GM18907 (cell line): ENCODE results near the gene ENPP1.

Experiments
- ATAC-seq: cut with Tn5 transposase; IDR thresholded peaks from one replicate; pipeline ENCODE4 v1.9.1; 2021; ENCODE audit warnings: mild to moderate bottlenecking, moderate library complexity; ENCODE audit not compliant: unreplicated experiment

Gene ENPP1

GRCh38 chr6:131784561-131784960 lies 23.3 kb upstream of the ENPP1 start:
- ATAC-seq = no peak

GRCh38 chr6:131787079-131787478 lies 20.7 kb upstream of the ENPP1 start:
- ATAC-seq = no peak

- no peak for ATAC-seq
Observed at GRCh38 chr6:131787766-131788712, 19.8 kb upstream of the ENPP1 start.

GRCh38 chr6:131789219-131789618 lies 18.6 kb upstream of the ENPP1 start:
- ATAC-seq = no peak

DNA sequence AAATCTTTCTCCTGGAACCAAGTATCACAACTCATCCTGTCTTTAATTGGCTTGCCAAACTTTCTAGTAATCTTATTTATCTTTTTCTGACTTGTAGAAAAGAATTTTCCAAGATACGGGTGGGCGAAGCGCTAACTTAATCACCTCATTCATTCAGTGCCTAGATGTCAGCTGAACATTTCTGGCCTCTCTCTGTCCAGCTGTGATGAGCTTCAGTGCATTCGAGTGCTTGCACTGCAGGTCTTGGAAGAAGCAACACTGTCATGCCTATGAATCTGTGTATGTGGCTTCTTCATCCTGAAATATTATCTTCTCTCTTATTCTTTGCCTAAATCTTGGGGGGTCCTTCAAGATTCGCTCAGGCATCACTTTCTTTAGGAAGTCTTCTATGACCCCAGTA lies 16.3 kb upstream of the ENPP1 start:
- ATAC-seq = no peak

- ATAC-seq = no peak
Observed at GRCh38 chr6:131792091-131792496, 15.7 kb upstream of the ENPP1 start.

- ATAC-seq = no peak
Observed at GRCh38 chr6:131795366-131795765, 12.5 kb upstream of the ENPP1 start.

- no peak for ATAC-seq
Observed at GRCh38 chr6:131802347-131802746, 5.5 kb upstream of the ENPP1 start.

GRCh38 chr6:131803007-131803769 lies 4.6 kb upstream of the ENPP1 start:
- ATAC-seq = no peak

- ATAC-seq = no peak
Observed at GRCh38 chr6:131804131-131804530, 3.7 kb upstream of the ENPP1 start.

DNA sequence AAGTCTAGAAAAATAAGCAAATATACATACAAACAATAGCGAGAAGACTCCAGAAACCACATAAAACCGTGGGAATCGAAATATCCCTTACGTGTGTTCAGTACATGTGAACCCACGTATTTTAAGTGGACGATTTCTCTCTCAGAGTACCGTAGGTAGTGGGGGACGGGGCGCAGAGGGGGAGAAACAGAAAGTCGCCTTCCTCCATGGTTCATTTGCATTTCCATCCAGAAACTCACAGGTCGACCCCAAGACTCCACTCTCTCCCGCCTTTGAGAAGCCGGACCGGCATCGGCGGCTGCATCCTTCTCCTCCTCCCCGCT lies 538 bp upstream of the ENPP1 start:
- ATAC-seq = no peak

DNA sequence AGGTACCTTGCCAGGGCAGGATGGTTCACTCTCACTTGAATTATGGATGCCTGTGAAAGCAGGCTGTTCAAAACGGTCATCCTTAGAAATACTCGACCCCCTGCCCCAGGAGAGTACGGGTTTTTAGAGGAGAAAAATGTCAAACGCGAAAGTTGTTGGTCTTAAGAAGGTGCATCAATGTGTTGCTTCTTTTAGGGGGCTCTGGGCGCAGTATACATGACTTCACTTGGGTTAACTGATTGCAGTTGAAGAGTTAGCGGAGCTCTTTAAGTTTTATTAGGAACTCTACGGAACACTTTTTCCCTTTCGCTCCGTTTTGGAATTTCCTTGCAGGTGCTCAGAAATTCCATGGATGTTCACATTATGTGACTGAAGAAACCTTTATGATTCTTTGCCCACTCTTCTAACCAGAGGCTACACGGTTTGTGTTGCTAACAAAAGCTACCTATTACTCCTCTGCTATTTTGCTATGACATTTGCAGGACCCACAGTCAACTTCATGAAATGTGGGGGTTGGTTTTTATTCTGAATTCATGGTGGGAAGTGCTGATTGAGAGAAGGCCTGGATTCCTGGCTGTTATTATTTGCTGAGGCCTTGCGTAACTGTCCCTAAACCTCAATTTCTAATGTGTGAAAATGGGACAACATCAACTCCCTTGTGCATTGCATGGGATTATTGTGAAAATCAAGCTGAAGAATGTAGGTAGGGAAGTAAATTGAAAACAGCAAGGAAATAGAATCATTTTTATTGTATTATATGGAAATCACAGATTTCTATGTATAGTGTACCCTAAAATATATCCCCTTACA lies 845 bp downstream of the ENPP1 start:
- no peak for ATAC-seq

GRCh38 chr6:131811500-131811899 lies 3.7 kb downstream of the ENPP1 start:
- ATAC-seq = no peak

- no peak for ATAC-seq
Observed at GRCh38 chr6:131813991-131814390, 6.2 kb downstream of the ENPP1 start.

DNA sequence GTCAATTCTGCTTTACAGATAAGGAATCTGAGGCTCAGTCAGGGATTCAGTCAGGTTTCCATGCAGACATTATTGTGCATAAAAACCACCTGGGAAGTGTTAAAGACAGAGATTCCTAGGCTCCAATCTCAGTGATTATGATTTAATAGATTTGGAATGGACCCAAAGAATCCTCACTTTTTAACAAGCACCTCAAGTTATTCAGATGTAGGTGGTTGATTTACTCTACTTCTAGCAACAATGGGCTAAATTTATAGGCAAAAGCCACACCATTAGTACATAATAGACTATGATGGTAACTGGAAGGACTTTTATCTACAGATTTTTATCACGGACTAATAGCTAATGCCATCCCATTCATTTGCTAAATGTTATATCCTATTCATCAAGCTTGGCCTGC lies 9.0 kb downstream of the ENPP1 start:
- no peak for ATAC-seq

GRCh38 chr6:131819572-131820124 lies 11.8 kb downstream of the ENPP1 start:
- ATAC-seq = peak; percentile 86

GRCh38 chr6:131821010-131821807 lies 13.4 kb downstream of the ENPP1 start:
- no peak for ATAC-seq

GRCh38 chr6:131822119-131822518 lies 14.3 kb downstream of the ENPP1 start:
- ATAC-seq = no peak

- no peak for ATAC-seq
Observed at GRCh38 chr6:131823276-131823902, 15.6 kb downstream of the ENPP1 start.

GRCh38 chr6:131825946-131826345 lies 18.1 kb downstream of the ENPP1 start:
- no peak for ATAC-seq
